ENCODE data around the gene DNAJB1. TPM values are rescaled to one million over a fixed set of nuclear protein-coding genes. Genes with fewer than 3 reads are reported as not detected.

The DNAJB1 gene
- total RNA-seq, 1 experiment from 2014 or later = 77.7 TPM

- H3K9me3 Mint-ChIP-seq = no peaks in the 10 kb centered on the region
- H3K27me3 ChIP-seq (ENCODE audit: insufficient read depth, low read length) = no peaks in the 10 kb centered on the region
- peaks cover under 1 to 4% (median 2%) of the 10 kb centered on the region in 3 experiments; a peak in 6 of 7 replicates for H3K36me3 Mint-ChIP-seq (ENCODE audit: insufficient read depth in 1 of 3, low read depth in 3 of 3)
- H2AK5ac ChIP-seq (ENCODE audit: insufficient read length, low read length) = no peak overlapping the region
- H2BK5ac ChIP-seq (ENCODE audit: insufficient read length, low read length) = no peak overlapping the region
- no peak overlapping the region for H2BK12ac ChIP-seq (ENCODE audit: insufficient read length, low read depth, low read length)
- H3K4ac ChIP-seq (ENCODE audit: low read depth, low read length) = no peak overlapping the region
- H3K9me3 ChIP-seq (ENCODE audit: control insufficient read depth, low read depth, low read length) = no peaks in the 10 kb centered on the region
- H3K23ac ChIP-seq (ENCODE audit: insufficient read length, low read depth, low read length) = no peak overlapping the region
- H3K27ac Mint-ChIP-seq = peak overlapping the region in 2 of 3 experiments; percentile 80 to 85; a peak in 4 of 7 replicates
- H3K4me1 ChIP-seq (ENCODE audit: insufficient read depth, low read length) = no peaks in the 10 kb centered on the region; the same call in 1 of the 2 replicates
- H3K79me2 ChIP-seq (ENCODE audit: insufficient read depth, low read length) = no peaks in the 10 kb centered on the region; the same call in 1 of the 2 replicates
- no peak overlapping the region for H3K4me3 Mint-ChIP-seq
- no peak overlapping the region for H2AFZ ChIP-seq (ENCODE audit: low read length)
- no peak overlapping the region for H3K56ac ChIP-seq (ENCODE audit: insufficient read length, low read depth, low read length)
- no peak overlapping the region for H2BK120ac ChIP-seq (ENCODE audit: low read depth, low read length, poor library complexity, severe bottlenecking)
- no peak overlapping the region for H3K9ac ChIP-seq (ENCODE audit: extremely low read depth, insufficient read length, low read length)
- no peak overlapping the region for H3K18ac ChIP-seq (ENCODE audit: insufficient read length, low read depth, low read length)
- no peak overlapping the region for H2BK20ac ChIP-seq (ENCODE audit: low read depth, low read length, poor library complexity, severe bottlenecking)
- no peak for TF ChIP-seq CTCF (conservative IDR thresholded peaks at IDR 0.05)
- no CpG with 5 or more reads among the region's 9 CpGs for WGBS (ENCODE audit: extremely low coverage, insufficient read length, low lambda C conversion rate)
- H2BK15ac ChIP-seq (ENCODE audit: low read depth, low read length) = no peak overlapping the region
- H4K8ac ChIP-seq (replicated peaks; ENCODE audit: insufficient read length, low read depth, low read length) = no peak overlapping the region
- no peak overlapping the region for H4K91ac ChIP-seq (ENCODE audit: insufficient read length, low read depth, low read length)
- H3K79me1 ChIP-seq (ENCODE audit: insufficient read depth, low read depth, low read length, poor library complexity, severe bottlenecking) = peaks cover 2% of the 10 kb centered on the region
- H3K27me3 Mint-ChIP-seq (ENCODE audit: low read depth) = no peaks in the 10 kb centered on the region
- no peak overlapping the region for H3K14ac ChIP-seq (ENCODE audit: insufficient read depth, low read length)
- no peak overlapping the region for H4K5ac ChIP-seq (ENCODE audit: insufficient read length, low read depth, low read length)
- no peak overlapping the region for H3T11ph ChIP-seq (ENCODE audit: low read length)
- peaks cover 23 to 34% of the 10 kb centered on the region in 2 experiments for H3K4me1 Mint-ChIP-seq
- H3K27ac ChIP-seq (ENCODE audit: insufficient read length, low read depth, low read length) = no peak overlapping the region
- no peak for DNase-seq
- no peaks in the 10 kb centered on the region for H4K20me1 ChIP-seq (ENCODE audit: control insufficient read depth, insufficient read depth, insufficient read length)
- no peak overlapping the region for H3K4me2 ChIP-seq (ENCODE audit: insufficient read depth, insufficient read length, low read length)
- H3K23me2 ChIP-seq (ENCODE audit: insufficient read length, low read depth, low read length, poor library complexity, severe bottlenecking) = peaks cover 3% of the 10 kb centered on the region
Observed at GRCh38 chr19:14553939-14554243, 35.7 kb upstream of the DNAJB1 start.

All from H9 (cell line).